ENCODE measurements around the gene DGKK.

The DGKK gene

GRCh38 chrX:50450324-50450723 is 20.3 kb downstream of the DGKK start:
- no peak for TF ChIP-seq CTCF (conservative IDR thresholded peaks at IDR 0.05; ENCODE audit: low read length)
- TF ChIP-seq EZH2phosphoT487 (IDR thresholded peaks at IDR 0.05; ENCODE audit: borderline replicate concordance): no peak
- Histone ChIP-seq H2AFZ (ENCODE audit: low read length) (no peak overlapping the region), H3K9me2 (replicated peaks; ENCODE audit: low read depth, low read length) (no peaks in the 10 kb centered on the region), H3K9ac (ENCODE audit: low read depth, low read length, poor library complexity, severe bottlenecking) (no peak overlapping the region), H3K4me1 (ENCODE audit: insufficient read depth, low read length, poor library complexity, severe bottlenecking) (no peaks in the 10 kb centered on the region), H3K9me3 (ENCODE audit: insufficient read depth, low read depth, low read length) (no peaks in the 10 kb centered on the region), H4K20me1 (ENCODE audit: insufficient read depth, low read length, poor library complexity, severe bottlenecking) (no peaks in the 10 kb centered on the region), H3K36me3 (ENCODE audit: insufficient read depth, low read length) (no peaks in the 10 kb centered on the region), H3K4me2 (ENCODE audit: low read depth, low read length, poor library complexity, severe bottlenecking) (no peak overlapping the region), H3K79me2 (ENCODE audit: insufficient read depth, low read length) (no peaks in the 10 kb centered on the region), H3K4me3 (ENCODE audit: low read length, poor library complexity, severe bottlenecking) (no peak overlapping the region), H3K27me3 (ENCODE audit: insufficient read depth, low read length, poor library complexity, severe bottlenecking) (no peaks in the 10 kb centered on the region), H3F3A (ENCODE audit: low read depth) (no peaks in the 10 kb centered on the region)

GRCh38 chrX:50448565-50448964 is 22.1 kb downstream of the DGKK start:
- H2AFZ ChIP-seq (ENCODE audit: low read length): no peak overlapping the region
- H3K9ac ChIP-seq (ENCODE audit: low read depth, low read length, poor library complexity, severe bottlenecking): no peak overlapping the region
- no peaks in the 10 kb centered on the region for H4K20me1 ChIP-seq (ENCODE audit: insufficient read depth, low read length, poor library complexity, severe bottlenecking)
- no peaks in the 10 kb centered on the region for H3K9me3 ChIP-seq (ENCODE audit: insufficient read depth, low read depth, low read length)
- no peaks in the 10 kb centered on the region for H3K9me2 ChIP-seq (replicated peaks; ENCODE audit: low read depth, low read length)
- no peaks in the 10 kb centered on the region for H3K79me2 ChIP-seq (ENCODE audit: insufficient read depth, low read length)
- H3K4me2 ChIP-seq (ENCODE audit: low read depth, low read length, poor library complexity, severe bottlenecking): no peak overlapping the region
- H3K27me3 ChIP-seq (ENCODE audit: insufficient read depth, low read length, poor library complexity, severe bottlenecking): no peaks in the 10 kb centered on the region
- TF ChIP-seq CTCF (conservative IDR thresholded peaks at IDR 0.05; ENCODE audit: low read length) (peak; percentile 29; the same call in 1 of the 2 replicates), EZH2phosphoT487 (IDR thresholded peaks at IDR 0.05; ENCODE audit: borderline replicate concordance) (no peak)
- H3K4me1 ChIP-seq (ENCODE audit: insufficient read depth, low read length, poor library complexity, severe bottlenecking): no peaks in the 10 kb centered on the region
- no peak overlapping the region for H3K4me3 ChIP-seq (ENCODE audit: low read length, poor library complexity, severe bottlenecking)
- H3K36me3 ChIP-seq (ENCODE audit: insufficient read depth, low read length): no peaks in the 10 kb centered on the region
- H3F3A ChIP-seq (ENCODE audit: low read depth): no peaks in the 10 kb centered on the region

GRCh38 chrX:50447535-50447934 is 23.1 kb downstream of the DGKK start:
- H3K4me3 ChIP-seq (ENCODE audit: low read length, poor library complexity, severe bottlenecking): no peak overlapping the region
- no peak overlapping the region for H3K4me2 ChIP-seq (ENCODE audit: low read depth, low read length, poor library complexity, severe bottlenecking)
- H3K36me3 ChIP-seq (ENCODE audit: insufficient read depth, low read length): no peaks in the 10 kb centered on the region
- H3K9me3 ChIP-seq (ENCODE audit: insufficient read depth, low read depth, low read length): no peaks in the 10 kb centered on the region
- no peaks in the 10 kb centered on the region for H3F3A ChIP-seq (ENCODE audit: low read depth)
- H3K27me3 ChIP-seq (ENCODE audit: insufficient read depth, low read length, poor library complexity, severe bottlenecking): no peaks in the 10 kb centered on the region
- H3K79me2 ChIP-seq (ENCODE audit: insufficient read depth, low read length): no peaks in the 10 kb centered on the region
- TF ChIP-seq CTCF (conservative IDR thresholded peaks at IDR 0.05; ENCODE audit: low read length) (no peak), EZH2phosphoT487 (IDR thresholded peaks at IDR 0.05; ENCODE audit: borderline replicate concordance) (no peak)
- H3K9ac ChIP-seq (ENCODE audit: low read depth, low read length, poor library complexity, severe bottlenecking): no peak overlapping the region
- H3K4me1 ChIP-seq (ENCODE audit: insufficient read depth, low read length, poor library complexity, severe bottlenecking): no peaks in the 10 kb centered on the region
- no peaks in the 10 kb centered on the region for H4K20me1 ChIP-seq (ENCODE audit: insufficient read depth, low read length, poor library complexity, severe bottlenecking)
- no peak overlapping the region for H2AFZ ChIP-seq (ENCODE audit: low read length)
- H3K9me2 ChIP-seq (replicated peaks; ENCODE audit: low read depth, low read length): no peaks in the 10 kb centered on the region

All from Loucy (cell line).